Parathyroid adenoma (tissue), 2 donors: ENCODE results near the gene NEDD4.
A peak's percentile ranks its signal among the peaks of the same experiment; 100 is the strongest.
"Not testable (repeated sequence)": the region's sequence is repeated elsewhere in the genome, so short reads cannot be mapped to it uniquely, and the experiment has no call there.

Experiments
- H2AFZ ChIP-seq: fragments of 300-600 bp; sonication (generic); one replicate; pipeline ENCODE4 v1.7.0; 2017; ENCODE audit warnings: antibody characterized with exemption, mild to moderate bottlenecking
- H3K27ac ChIP-seq: fragments of 300-600 bp; sonication (generic); one replicate; pipeline ENCODE4 v1.7.0; 2017
- H3K27me3 ChIP-seq: fragments of 300-600 bp; sonication (generic); one replicate; pipeline ENCODE4 v1.7.0; 2017; ENCODE audit warnings: low read length; ENCODE audit not compliant: control insufficient read depth, insufficient read depth
- H3K36me3 ChIP-seq: fragments of 300-600 bp; sonication (generic); one replicate; pipeline ENCODE4 v1.7.0; 2017; ENCODE audit warnings: low read length; ENCODE audit not compliant: control insufficient read depth, insufficient read depth
- H3K4me1 ChIP-seq: fragments of 300-600 bp; sonication (generic); one replicate; pipeline ENCODE4 v1.7.0; 2017; ENCODE audit warnings: control low read depth
- H3K4me2 ChIP-seq: fragments of 300-600 bp; sonication (generic); one replicate; pipeline ENCODE4 v1.7.0; 2017; ENCODE audit warnings: low read length
- H3K4me3 ChIP-seq: fragments of 300-600 bp; sonication (generic); one replicate; pipeline ENCODE4 v1.7.0; 2017; ENCODE audit warnings: low read depth, low read length
- H3K79me2 ChIP-seq: fragments of 300-600 bp; sonication (generic); one replicate; pipeline ENCODE4 v1.7.0; 2017; ENCODE audit warnings: control low read depth
- H3K9ac ChIP-seq: fragments of 300-600 bp; sonication (generic); one replicate; pipeline ENCODE4 v1.7.0; 2017; ENCODE audit warnings: mild to moderate bottlenecking
- H3K9me3 ChIP-seq: fragments of 300-600 bp; sonication (generic); one replicate; pipeline ENCODE4 v1.7.0; 2017; ENCODE audit warnings: low read length; ENCODE audit not compliant: control insufficient read depth
- CTCF ChIP-seq: fragments of 300-600 bp; sonication (generic); IDR thresholded peaks from one replicate; pipeline ENCODE4 v1.7.0; 2017; ENCODE audit warnings: antibody characterized with exemption, mild to moderate bottlenecking
- donor health status: primary hyperparathyroidism.

NEDD4 gene

GRCh38 chr15:55824857-55825613 lies 168.4 kb downstream of the NEDD4 start:
- H3K79me2 ChIP-seq, result no peaks in the 10 kb centered on the region
- H2AFZ ChIP-seq, result no peak overlapping the region
- H3K27me3 ChIP-seq, result no peaks in the 10 kb centered on the region
- TF ChIP-seq CTCF, result no peak
- H3K4me2 ChIP-seq, result no peak overlapping the region
- no peaks in the 10 kb centered on the region for H3K9me3 ChIP-seq
- peaks cover under 1% of the 10 kb centered on the region for H3K4me1 ChIP-seq
- no peak overlapping the region for H3K4me3 ChIP-seq
- no peak overlapping the region for H3K9ac ChIP-seq
- H3K27ac ChIP-seq, result no peak overlapping the region
- no peaks in the 10 kb centered on the region for H3K36me3 ChIP-seq

DNA sequence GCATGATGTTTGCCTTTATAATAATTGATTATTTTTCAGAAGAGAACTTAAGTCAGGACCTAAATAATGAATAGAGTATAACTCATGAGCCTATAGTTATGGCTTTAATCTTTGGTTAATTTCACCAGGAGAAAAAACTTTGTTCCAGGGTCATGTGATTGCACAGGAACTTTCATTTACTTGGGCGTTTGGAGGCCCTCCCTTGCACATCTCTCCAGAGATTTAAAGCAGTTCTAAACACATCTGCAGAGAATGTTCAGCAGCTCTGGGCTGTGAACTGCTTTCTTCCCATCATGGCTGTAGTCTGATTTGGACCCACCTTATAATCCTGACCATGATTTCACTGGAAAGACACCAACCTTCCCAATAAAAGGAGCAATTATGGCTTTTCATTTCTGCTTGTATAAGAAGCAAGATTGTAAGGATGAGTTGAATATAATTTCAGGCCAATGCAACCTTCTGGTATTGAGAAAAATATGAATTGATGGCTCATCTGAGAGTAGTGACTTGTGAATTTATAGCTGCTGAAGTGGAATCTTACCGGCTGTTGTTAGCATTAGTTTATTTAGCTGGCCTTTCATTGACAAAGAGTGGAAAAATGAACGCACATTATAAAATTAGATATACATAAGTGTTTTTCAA lies 169.6 kb downstream of the NEDD4 start:
- no peak overlapping the region for H2AFZ ChIP-seq
- no peak overlapping the region for H3K9ac ChIP-seq
- H3K27ac ChIP-seq, result no peak overlapping the region
- no peaks in the 10 kb centered on the region for H3K9me3 ChIP-seq
- no peak for TF ChIP-seq CTCF
- no peak overlapping the region for H3K4me2 ChIP-seq
- H3K36me3 ChIP-seq, result no peaks in the 10 kb centered on the region
- peaks cover 7% of the 10 kb centered on the region for H3K4me1 ChIP-seq
- no peaks in the 10 kb centered on the region for H3K27me3 ChIP-seq
- no peaks in the 10 kb centered on the region for H3K79me2 ChIP-seq
- H3K4me3 ChIP-seq, result no peak overlapping the region

GRCh38 chr15:55823191-55823670 lies 170.2 kb downstream of the NEDD4 start:
- H3K27ac ChIP-seq, result no peak overlapping the region
- H2AFZ ChIP-seq, result no peak overlapping the region
- no peak overlapping the region for H3K4me3 ChIP-seq
- peaks cover 7% of the 10 kb centered on the region for H3K4me1 ChIP-seq
- no peaks in the 10 kb centered on the region for H3K27me3 ChIP-seq
- H3K36me3 ChIP-seq, result no peaks in the 10 kb centered on the region
- H3K9me3 ChIP-seq, result no peaks in the 10 kb centered on the region
- H3K9ac ChIP-seq, result no peak overlapping the region
- TF ChIP-seq CTCF, result no peak
- H3K79me2 ChIP-seq, result no peaks in the 10 kb centered on the region
- H3K4me2 ChIP-seq, result no peak overlapping the region

DNA sequence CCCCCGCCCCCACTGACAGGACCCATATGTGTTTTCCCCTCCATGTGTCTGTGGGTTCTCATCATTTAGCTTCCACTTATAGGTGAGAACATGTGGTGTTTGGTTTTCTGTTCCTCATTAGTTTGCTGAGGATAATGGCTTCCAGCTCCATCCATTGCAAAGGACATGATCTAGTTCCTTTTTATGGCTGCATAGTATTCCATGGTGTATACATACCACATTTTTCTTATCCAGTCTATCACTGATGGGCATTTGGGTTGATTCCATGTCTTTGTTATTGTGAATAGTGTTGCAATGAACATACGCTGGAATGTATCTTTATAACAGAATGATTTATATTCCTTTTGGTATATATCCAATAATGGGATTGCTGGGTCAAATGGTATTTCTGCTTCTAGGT lies 171.7 kb downstream of the NEDD4 start:
- not testable (repeated sequence) for H3K27ac ChIP-seq, H3K4me1 ChIP-seq, H3K27me3 ChIP-seq, H3K79me2 ChIP-seq, H3K9me3 ChIP-seq, H3K9ac ChIP-seq, H3K4me3 ChIP-seq, H3K4me2 ChIP-seq, H2AFZ ChIP-seq, H3K36me3 ChIP-seq

DNA sequence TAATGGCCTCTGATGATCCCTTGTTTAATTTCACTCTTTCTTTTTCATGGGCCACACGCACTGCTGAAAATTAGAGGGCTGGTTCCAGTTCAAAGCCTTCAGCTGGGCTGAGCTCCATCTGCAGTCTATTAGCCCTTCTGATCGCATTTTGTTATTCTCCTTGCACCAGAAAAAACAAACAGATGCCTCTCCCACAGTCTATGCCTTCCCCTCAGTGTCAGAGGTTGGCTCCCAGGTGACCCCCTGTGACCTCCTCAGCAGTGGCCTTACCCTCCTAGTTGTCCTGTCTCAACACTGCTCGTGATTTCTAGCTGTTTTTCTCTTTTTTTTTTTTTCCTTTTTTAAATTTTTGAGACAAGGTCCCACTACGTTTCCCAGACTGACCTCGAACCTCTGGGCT lies 173.4 kb downstream of the NEDD4 start:
- Histone ChIP-seq H3K27me3 (no peaks in the 10 kb centered on the region), H3K79me2 (no peaks in the 10 kb centered on the region), H2AFZ (peak overlapping the region; percentile 53), H3K4me3 (no peak overlapping the region), H3K9me3 (no peaks in the 10 kb centered on the region), H3K36me3 (no peaks in the 10 kb centered on the region), H3K9ac (no peak overlapping the region), H3K27ac (no peak overlapping the region), H3K4me2 (no peak overlapping the region), H3K4me1 (peaks cover 7% of the 10 kb centered on the region)
- TF ChIP-seq CTCF, result no peak
